Occipital lobe (tissue), 2 donors: ENCODE measurements around the gene FZR1. TPM values are rescaled to one million over a fixed set of nuclear protein-coding genes. Genes with fewer than 3 reads are reported as not detected.

Source experiments
- small RNA-seq: library from RNA; depleted of rRNA; stranded (forward); fragments of <200 nt; gene quantifications from one replicate; pipeline ENCODE3, GENCODE V24; 2014
- total RNA-seq: library from RNA; depleted of rRNA; stranded (reverse); fragments of >200 nt; gene quantifications from one replicate; pipeline ENCODE4 v1.2.3, GENCODE V29; 2014

FZR1 gene
- total RNA-seq, 1 donor from 2014 or later = 42.0 TPM

Small RNAs within 50 kb of the gene (small RNA-seq; reads per million reads assigned to genes)
- gene AC005786.1 = not detected
- not detected for gene RF00212

Other genes with a start within 250 kb of the FZR1 start
- gene NFIC, start 139.7 kb upstream of the FZR1 start, total RNA-seq = 6.6 TPM
- gene SMIM24, start 25.8 kb upstream of the FZR1 start, total RNA-seq = not detected
- not detected for gene SMIM44, start 22.9 kb upstream of the FZR1 start, total RNA-seq
- gene DOHH, start 5.6 kb upstream of the FZR1 start, total RNA-seq = 10.6 TPM
- gene TEKTIP1, start 32.9 kb downstream of the FZR1 start, total RNA-seq = not detected
- 32.9 TPM for gene MFSD12, start 51.3 kb downstream of the FZR1 start, total RNA-seq
- gene HMG20B, start 66.6 kb downstream of the FZR1 start, total RNA-seq = 9.4 TPM
- not detected for gene GIPC3, start 79.2 kb downstream of the FZR1 start, total RNA-seq
- 0.78 TPM for gene TBXA2R, start 100.6 kb downstream of the FZR1 start, total RNA-seq
- 19.8 TPM for gene CACTIN, start 120.5 kb downstream of the FZR1 start, total RNA-seq
- 19.8 TPM for gene PIP5K1C, start 194.2 kb downstream of the FZR1 start, total RNA-seq
- not detected for gene TJP3, start 202.1 kb downstream of the FZR1 start, total RNA-seq